ENCODE results near the gene SIX4. TPM values are rescaled to one million over a fixed set of nuclear protein-coding genes. Genes with fewer than 3 reads are reported as not detected.

SIX4 gene
- total RNA-seq, 1 experiment from 2014 or later: 46.7 TPM

Other genes starting within 250 kb of the SIX4 start
- 0.86 and 1.9 TPM in 2 replicates for gene C14orf39, start 238.3 kb downstream of the SIX4 start, total RNA-seq (2014; rRNA removed; shearing (Covaris generic))
- gene SIX6, start 215.2 kb downstream of the SIX4 start, total RNA-seq (2014; rRNA removed; shearing (Covaris generic)): not detected in 2 replicates
- gene SIX1, start 74.9 kb downstream of the SIX4 start, total RNA-seq (2014; rRNA removed; shearing (Covaris generic)): 63.4 and 65.0 TPM in 2 replicates
- gene MNAT1, start 10.4 kb upstream of the SIX4 start, total RNA-seq (2014; rRNA removed; shearing (Covaris generic)): 103 and 129 TPM in 2 replicates